D721Med (cell line): ENCODE data around the gene CACTIN.
"Not testable (repeated sequence)": the region's sequence is repeated elsewhere in the genome, so short reads cannot be mapped to it uniquely, and the experiment has no call there.

Source experiments
- DNase-seq: peaks from one replicate; pipeline ENCODE4 v3.0.0; 2011; ENCODE audit warnings: low spot score; ENCODE audit not compliant: insufficient read length
- FAIRE-seq: peaks from 2 replicates; lab custom pipeline; 2011; peaks lifted over from hg19 to GRCh38; lab: Jason Lieb, UNC
- TF ChIP-seq, protein P1 (sequence below): IDR thresholded peaks from 2 replicates; pipeline ENCODE4 v1.5.1; 2012; ENCODE audit warnings: mild to moderate bottlenecking, control low read depth; ENCODE audit not compliant: insufficient read depth; ENCODE audit errors: missing control alignments

The CACTIN gene

DNA sequence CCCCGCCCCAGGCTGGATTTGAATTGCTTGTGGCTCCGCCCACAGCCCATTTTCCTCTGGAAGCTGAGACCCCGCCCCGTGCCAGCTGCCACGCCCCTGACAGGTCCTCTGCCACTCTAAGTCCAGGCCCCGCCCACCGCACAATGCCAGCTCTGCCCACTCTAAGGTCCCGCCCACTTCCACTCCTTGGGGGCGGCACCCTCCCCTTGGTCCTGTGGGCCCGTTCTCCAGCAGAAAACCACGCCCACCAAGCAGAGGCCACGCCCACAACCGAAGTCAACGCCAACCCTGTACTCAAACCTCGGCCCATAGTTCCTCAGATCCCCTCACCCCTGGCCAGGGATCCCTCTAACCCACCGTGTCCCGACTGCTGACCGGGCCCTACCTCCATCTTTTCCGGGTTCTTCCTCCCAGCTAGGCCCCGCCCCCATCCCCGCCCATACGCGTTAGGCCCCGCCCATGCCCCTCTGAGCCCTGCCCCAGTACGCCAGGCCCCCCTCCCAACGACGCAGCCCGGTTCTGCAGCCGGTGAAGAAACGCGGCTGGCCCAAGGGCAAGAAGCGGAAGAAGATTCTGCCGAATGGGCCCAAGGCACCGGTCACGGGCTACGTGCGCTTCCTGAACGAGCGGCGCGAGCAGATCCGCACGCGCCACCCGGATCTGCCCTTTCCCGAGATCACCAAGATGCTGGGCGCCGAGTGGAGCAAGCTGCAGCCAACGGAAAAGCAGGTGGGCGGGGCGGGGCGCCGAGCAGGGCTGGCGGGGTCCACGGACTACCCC is 52.5 kb downstream of the CACTIN start:
- TF ChIP-seq, protein P1, sequence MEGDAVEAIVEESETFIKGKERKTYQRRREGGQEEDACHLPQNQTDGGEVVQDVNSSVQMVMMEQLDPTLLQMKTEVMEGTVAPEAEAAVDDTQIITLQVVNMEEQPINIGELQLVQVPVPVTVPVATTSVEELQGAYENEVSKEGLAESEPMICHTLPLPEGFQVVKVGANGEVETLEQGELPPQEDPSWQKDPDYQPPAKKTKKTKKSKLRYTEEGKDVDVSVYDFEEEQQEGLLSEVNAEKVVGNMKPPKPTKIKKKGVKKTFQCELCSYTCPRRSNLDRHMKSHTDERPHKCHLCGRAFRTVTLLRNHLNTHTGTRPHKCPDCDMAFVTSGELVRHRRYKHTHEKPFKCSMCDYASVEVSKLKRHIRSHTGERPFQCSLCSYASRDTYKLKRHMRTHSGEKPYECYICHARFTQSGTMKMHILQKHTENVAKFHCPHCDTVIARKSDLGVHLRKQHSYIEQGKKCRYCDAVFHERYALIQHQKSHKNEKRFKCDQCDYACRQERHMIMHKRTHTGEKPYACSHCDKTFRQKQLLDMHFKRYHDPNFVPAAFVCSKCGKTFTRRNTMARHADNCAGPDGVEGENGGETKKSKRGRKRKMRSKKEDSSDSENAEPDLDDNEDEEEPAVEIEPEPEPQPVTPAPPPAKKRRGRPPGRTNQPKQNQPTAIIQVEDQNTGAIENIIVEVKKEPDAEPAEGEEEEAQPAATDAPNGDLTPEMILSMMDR: no peak
- FAIRE-seq (no peak), DNase-seq (peak; percentile 62)

DNA sequence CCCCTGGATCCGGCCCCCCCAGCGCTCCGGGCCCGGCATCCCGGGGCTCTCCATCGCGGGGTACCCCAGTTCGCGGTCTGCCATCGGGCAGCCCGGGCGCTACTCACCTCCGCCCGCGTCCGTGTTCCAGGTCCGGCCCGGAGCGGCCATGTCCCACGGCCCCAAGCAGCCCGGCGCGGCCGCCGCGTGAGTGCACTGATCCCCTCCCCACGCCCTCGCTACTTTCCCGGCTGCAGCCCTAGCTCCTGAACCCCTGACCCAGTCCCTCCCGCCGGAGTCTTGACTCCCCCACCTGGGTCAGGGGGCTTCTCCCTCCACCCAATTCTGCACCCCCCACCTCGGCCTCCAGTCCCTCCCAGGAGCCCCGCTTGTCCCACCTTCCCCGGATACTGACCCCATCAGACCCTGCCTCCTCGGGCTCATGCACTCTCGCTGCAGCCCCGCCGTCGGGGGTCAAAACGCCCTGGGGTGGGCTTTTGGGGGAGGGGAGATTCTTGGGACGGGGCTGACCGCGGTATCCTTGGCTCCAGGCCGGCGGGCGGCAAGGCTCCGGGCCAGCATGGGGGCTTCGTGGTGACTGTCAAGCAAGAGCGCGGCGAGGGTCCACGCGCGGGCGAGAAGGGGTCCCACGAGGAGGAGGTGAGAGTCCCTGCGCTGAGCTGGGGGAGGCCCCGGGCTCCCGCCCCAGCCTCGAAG is 53.3 kb downstream of the CACTIN start:
- TF ChIP-seq, protein P1: no peak
- FAIRE-seq (no peak), DNase-seq (no peak)

DNA sequence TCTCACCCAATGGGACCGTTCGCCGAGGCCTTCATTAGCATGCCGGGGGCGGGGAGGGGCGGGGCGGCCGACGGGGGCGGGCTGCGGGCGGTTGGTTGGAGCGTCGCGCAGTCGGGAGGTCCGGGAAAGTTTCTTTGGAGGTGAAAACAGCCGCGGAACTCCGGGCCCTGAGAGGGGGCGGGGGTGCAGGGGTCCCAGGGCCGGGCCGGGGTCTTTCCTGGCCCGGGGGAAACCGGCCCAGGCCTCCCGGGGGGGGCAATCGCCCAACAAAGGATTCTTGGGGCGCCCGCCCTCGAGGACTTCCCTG is 53.8 kb downstream of the CACTIN start, which contains the start of gene HMG20B:
Gene HMG20B, plus strand, starts transcription at position 90 of the 307 bp plus-strand sequence. CDS start 366 bp downstream, outside the sequence.
- TF ChIP-seq, protein P1: no peak
- no peak for FAIRE-seq
- DNase-seq: no peak

DNA sequence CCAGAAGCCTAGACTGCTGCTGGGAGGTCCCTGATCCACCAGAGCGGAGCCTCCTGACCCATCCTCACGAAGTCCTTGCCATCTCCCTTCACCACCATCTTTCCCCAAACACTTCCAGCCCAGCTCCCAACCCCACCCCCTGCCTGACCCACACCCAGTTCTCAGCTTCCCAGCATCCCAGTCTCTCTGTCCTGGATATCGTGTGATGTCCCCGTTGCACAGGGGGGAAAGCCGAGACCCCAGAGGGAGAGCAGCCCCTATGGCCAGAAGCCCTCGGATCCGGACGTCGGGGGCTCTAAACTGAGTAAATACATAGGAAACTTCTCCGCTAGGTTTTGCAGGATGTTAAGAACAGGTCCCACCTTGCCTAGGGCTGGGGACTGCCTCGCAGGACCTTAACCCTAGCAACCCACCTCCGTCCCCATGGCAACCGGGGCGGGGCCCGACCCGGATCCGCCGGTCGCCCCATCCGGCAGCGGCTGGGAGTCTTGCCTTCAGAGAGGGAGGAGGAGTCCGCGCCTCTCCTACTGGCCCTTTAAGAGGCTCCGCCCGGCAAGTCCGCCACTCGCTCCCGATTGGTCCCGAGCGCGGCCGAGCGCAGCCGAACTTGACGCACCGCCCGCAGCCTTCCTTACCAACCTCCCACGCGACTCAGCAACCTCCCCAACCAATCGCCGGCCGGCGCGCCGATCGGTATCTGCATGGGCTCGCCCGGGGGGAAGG is 54.3 kb downstream of the CACTIN start:
- FAIRE-seq: no peak
- peak; percentile 93 for DNase-seq
- TF ChIP-seq, protein P1: no peak

DNA sequence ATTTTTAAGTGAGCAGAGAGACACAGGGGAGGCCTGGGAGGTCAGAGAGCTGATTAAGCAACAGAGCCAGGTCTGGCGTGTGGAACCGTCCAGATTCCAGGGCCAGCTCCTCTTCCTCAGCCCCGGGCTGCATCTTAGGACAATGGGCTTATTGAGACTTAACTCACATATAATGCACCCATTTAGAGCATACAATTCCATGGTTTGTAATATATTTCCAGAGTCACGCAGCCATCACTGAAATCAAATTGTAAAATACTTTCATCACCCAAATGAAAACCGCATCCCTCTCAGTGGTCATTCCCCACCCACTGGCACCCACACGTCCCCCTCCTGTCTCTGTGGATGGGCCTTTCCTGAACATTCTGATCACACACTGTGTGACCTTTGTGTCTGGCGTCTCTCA is 56.0 kb downstream of the CACTIN start:
- TF ChIP-seq, protein P1: no peak
- FAIRE-seq (no peak), DNase-seq (no peak)

DNA sequence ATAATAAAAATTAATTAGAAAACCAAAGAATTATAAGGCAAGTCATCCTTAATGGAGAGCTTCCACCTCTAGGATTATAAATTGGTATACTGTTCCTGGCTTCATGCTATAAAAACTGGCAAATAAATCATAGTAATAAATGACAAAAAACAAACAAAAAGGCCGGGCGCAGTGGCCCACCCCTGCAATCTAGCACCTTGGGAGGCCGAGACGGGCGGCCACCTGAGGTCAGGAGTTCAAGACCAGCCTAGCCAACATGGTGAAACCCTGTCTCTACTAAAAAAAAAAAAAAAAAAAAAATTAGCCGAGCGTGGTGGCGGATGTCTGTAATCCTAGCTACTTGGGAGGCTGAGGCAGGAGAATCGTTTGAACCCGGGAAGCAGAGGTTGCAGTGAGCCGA is 56.5 kb downstream of the CACTIN start:
- FAIRE-seq, DNase-seq: not testable (repeated sequence)

DNA sequence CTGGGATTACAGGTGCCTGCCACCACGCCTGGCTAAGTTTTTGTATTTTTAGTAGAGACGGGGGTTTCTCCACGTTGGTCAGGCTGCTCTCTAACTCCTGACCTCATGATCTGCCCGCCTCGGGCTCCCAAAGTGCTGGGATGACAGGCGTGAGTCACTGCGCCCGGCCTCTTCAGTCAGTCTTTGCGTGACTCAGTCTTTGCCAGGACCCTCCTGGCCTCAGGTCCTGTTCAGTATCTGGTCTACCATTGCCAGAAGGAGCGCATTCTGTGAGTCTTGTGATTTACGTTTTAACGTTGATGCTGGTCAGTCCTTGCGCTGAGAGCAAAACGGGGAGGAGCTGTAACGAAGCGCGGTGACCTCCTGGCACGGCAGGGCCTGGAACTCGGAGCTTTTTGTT is 61.5 kb downstream of the CACTIN start:
- no peak for FAIRE-seq
- TF ChIP-seq, protein P1: no peak
- no peak for DNase-seq
